HG02970 (cell line): ENCODE results near the gene PTX4.
"Not testable (repeated sequence)": the region's sequence is repeated elsewhere in the genome, so short reads cannot be mapped to it uniquely, and the experiment has no call there.

ENCODE experiments used
- ATAC-seq: cut with Tn5 transposase; IDR thresholded peaks from one replicate; pipeline ENCODE4 v1.9.1; 2021; ENCODE audit warnings: mild to moderate bottlenecking, moderate library complexity, moderate number of reproducible peaks; ENCODE audit not compliant: unreplicated experiment, low FRiP score

The PTX4 gene

DNA sequence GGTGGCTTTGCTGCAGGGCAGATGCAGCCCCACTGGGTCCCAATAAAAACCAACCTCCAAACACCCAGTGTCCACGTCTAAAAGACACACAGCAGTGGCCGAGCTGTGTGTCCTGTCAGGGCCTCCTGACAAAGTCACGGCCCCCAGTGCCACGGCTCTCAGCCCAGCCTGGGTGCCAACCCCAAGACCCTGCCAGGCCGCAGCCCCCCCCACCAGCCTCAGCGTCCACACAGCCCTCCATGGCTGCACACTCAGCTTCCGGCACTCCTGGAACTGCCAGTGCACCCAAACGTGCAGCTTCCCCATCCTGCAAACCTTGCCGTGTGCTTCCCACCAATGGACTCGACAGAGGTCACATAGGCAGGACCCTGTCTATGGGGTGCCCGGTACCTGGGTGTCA lies 40.8 kb downstream of the PTX4 start:
- no peak for ATAC-seq

GRCh38 chr16:1446296-1447080 lies 42.3 kb downstream of the PTX4 start:
- ATAC-seq: no peak

DNA sequence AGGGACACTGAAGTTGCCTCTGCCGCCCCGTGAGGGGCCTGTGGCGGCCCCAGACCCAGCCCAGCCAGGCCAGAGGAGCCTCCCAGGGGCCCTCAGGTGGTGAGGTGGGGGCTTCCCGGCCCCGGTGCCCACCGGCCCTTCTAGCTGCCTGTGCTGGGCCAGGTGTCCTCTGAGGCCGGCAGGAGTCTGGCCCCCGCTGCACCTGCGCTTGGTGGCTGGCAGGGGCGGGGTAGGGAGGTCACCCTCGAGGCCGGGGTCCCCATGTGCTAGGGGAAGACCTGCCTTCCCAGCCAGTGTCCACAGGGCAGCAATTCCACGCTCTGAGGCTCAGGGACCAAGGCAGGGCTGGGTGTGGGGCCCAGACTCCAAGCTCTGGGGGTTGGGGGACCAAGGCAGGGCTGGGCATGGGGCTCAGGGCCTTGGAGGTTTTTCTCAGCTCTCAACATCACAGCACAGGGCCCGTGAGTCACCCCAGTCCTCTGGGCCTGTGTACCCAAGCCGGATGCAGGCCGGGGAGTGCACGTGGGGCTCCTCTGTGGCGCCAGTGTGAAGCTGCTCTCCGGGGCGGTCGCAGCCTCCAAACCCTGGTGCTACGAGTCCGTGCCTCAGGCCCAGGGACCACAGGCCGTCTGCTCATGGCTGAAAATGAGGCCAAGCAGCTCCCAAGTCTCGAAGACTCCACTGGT lies 43.1 kb downstream of the PTX4 start:
- no peak for ATAC-seq

DNA sequence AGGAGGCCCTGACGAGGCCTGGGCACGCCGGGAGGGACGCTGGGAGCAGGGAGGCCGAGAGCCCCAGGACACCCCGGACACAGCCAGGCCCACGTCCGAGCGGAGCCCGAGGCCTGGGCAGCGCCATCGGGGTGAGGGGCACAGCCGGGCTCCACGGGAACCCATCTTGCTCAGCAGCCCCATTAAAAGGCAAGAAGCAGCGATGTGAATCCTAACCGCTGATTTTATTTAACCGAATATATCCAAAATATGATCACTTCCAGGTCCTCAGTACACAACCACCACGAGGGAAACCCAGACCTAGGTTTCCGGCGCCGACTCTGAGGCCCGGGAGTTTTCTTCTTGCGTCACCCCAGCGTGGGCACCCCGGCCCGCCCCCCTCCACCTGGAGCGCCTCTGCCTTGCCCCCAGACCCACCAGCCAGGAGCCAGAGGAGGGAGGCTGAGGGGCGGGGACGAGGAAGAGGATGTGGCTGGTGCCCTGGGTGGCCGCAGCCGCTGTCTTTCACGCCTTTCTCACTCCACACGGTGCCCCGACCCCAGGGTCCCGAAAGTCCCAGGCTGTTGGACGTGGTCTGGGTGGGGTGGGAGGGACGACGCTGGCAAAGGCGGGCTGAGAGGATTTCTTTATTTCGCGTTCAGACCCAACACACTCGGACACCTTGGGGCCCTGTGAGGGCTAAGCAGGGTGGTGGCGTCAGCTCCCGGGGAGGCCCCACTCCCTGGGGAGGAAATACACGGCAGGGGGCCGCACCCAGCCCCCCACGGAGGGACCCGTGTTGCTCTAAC lies 43.8 kb downstream of the PTX4 start:
- ATAC-seq: no peak

GRCh38 chr16:1443980-1444729 lies 44.6 kb downstream of the PTX4 start, which contains the start of gene CCDC154:
Gene CCDC154, minus strand, starts transcription at chr16:1444556. Its CDS starts 234 bp downstream, at chr16:1444322.
- ATAC-seq: no peak

DNA sequence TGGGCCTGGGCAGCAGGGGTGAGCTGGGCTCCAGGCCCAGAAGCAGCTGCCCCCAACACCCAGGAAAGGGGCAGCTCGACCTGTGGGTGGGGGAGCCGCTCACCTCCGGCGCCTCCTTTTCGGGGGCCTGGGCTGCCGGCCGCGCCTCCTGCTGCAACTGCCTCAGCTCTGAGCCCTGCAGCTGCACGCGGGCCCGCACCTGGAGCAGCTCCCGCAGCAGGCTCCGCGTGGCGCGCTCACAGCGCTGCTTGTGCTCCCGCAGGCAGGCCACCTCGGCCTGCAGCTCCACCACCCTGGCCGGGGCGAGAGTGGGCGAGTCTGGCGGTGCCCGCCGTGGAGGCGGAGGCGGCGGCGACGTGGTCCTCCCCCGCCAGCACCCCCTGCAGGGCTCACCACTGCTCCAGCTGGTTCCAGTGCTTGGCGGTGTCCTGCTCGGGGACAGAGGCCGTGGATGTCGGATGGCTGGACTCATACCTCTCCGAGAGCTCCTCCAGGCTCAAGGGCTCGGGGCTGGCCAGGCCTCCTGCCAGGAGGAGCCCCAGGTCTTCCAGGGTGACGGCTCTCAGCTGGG lies 45.3 kb downstream of the PTX4 start:
- no peak for ATAC-seq

GRCh38 chr16:1442697-1443096 lies 46.0 kb downstream of the PTX4 start:
- ATAC-seq: no peak

GRCh38 chr16:1441391-1441829 lies 47.3 kb downstream of the PTX4 start:
- ATAC-seq: no peak

- not testable (repeated sequence) for ATAC-seq
Measured at GRCh38 chr16:1439699-1440074, 49.1 kb downstream of the PTX4 start.

GRCh38 chr16:1439058-1439698 lies 49.6 kb downstream of the PTX4 start:
- ATAC-seq: no peak

GRCh38 chr16:1438229-1439057 lies 50.3 kb downstream of the PTX4 start:
- no peak for ATAC-seq

- ATAC-seq: no peak
Measured at GRCh38 chr16:1437606-1438005, 51.1 kb downstream of the PTX4 start.

GRCh38 chr16:1436731-1437355 lies 51.9 kb downstream of the PTX4 start:
- ATAC-seq: no peak

GRCh38 chr16:1435921-1436697 lies 52.6 kb downstream of the PTX4 start:
- no peak for ATAC-seq
